ENCODE results near the gene FARSA. TPM values are rescaled to one million over a fixed set of nuclear protein-coding genes. Genes with fewer than 3 reads are reported as not detected.

Gene FARSA
- total and polyA plus RNA-seq, 10 of the 15 experiments (the other 5 are each of a cell fraction or from before 2014, with no cell fraction given): 20.3 to 212 (median 76.4) TPM

DNA sequence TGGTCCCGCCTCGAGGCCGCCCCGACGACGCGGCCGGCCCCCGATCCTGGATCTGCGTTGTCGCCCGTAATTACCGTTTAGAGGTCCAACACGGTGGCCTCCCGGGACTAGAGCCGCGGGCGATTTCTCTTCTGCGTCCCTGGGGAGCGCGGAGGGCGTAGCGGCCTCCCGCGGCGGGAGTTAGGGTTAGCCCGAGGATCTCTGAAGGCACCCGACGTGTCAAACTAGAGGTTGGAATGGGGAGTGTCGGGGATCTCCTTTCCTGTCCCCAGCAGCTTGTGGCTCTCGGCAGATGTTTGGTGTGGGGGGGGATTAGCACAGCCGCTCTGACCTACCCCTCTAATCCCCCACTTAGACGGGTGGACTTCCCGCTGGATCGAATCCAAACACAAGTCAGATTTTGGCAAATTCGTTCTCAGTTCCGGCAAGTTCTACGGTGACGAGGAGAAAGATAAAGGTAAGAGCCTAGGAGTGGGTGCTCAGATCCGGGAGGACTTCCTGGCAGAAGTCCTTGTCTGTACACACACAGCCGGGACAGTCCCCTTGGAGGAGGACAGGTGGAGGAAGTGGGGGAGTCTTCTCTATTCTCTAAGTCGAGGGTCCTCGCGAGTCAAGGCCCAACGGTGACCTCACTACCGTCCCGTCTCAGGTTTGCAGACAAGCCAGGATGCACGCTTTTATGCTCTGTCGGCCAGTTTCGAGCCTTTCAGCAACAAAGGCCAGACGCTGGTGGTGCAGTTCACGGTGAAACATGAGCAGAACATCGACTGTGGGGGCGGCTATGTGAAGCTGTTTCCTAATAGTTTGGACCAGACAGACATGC, 5.5 kb upstream of the FARSA start:
- H3K36me3 ChIP-seq (ENCODE audit: control insufficient read depth in 2 of 2, insufficient read depth in 2 of 2, low read length in 1 of 2): peaks cover 20 to 34% of the 10 kb centered on the region in 2 experiments
- H2AFZ ChIP-seq (ENCODE audit: control insufficient read depth, low read depth, low read length): peak overlapping the region; percentile 18; the same call in 1 of the 2 replicates
- FAIRE-seq: peak; percentile 69
- WGBS (ENCODE audit: insufficient coverage, insufficient replicate concordance, low lambda C conversion rate, missing lambda C conversion rate): 1% methylated on average over 54 of the region's 54 CpGs
- ChIA-PET POLR2A (interaction anchor here (1.1 to 3.1 kb wide), 3 partner anchors 15 to 46 kb away, joined by 3 to 11 read pairs (median 11); no protein-coding TSS in a partner anchor), CTCF (interaction anchor here (1.0 kb wide), 1 partner anchor 39 kb away, joined by 4 read pairs; no protein-coding TSS in a partner anchor), RAD21 (ENCODE audit: unreplicated experiment) (interaction anchor here (0.8 kb wide), 1 partner anchor 26 kb away, joined by 3 read pairs; no protein-coding TSS in a partner anchor), SMC1A (ENCODE audit: uncharacterized antibody, unreplicated experiment) (interaction anchor here (0.7 to 1.5 kb wide), 5 partner anchors 20 to 269 kb away, joined by 3 to 5 read pairs (median 4); partner anchors contain the start of gene GCDH)
- peaks cover 51% of the 10 kb centered on the region for H3K79me2 ChIP-seq (ENCODE audit: control insufficient read depth, insufficient read depth, low read length)
- intact Hi-C loops (cut with micrococcal nuclease; ENCODE audit: unreplicated experiment) (loop anchor here (1.0 to 5.0 kb wide), 2 partner anchors 54 to 152 kb away; no protein-coding TSS in a partner anchor), in situ Hi-C loops (cut with MboI) (no loop called here)
- peak overlapping the region; percentile 88 for H3K27ac ChIP-seq (ENCODE audit: control insufficient read depth, insufficient read depth)
- peak; percentile 9 for ATAC-seq
- no peaks in the 10 kb centered on the region for H3K27me3 ChIP-seq (replicated peaks in 1 of 2; ENCODE audit: control insufficient read depth in 2 of 2, insufficient read depth in 2 of 2, low read length in 1 of 2)
- peak overlapping the region; percentile 90 for H3K4me3 ChIP-seq
- H3K9me3 ChIP-seq (replicated peaks; ENCODE audit: control insufficient read depth, insufficient read depth, low read length): no peaks in the 10 kb centered on the region
- BruUV-seq (replicated peaks): no TSS peak
- no peak for DNase-seq (ENCODE audit: low read depth, low spot score)
- peaks cover 53% of the 10 kb centered on the region for H3K4me1 ChIP-seq (ENCODE audit: control insufficient read depth, insufficient read depth, low read length)
- H3K4me2 ChIP-seq (ENCODE audit: control insufficient read depth, insufficient read depth): peak overlapping the region; percentile 78
- peaks cover 12% of the 10 kb centered on the region; the same call in 1 of the 2 replicates for H4K20me1 ChIP-seq (ENCODE audit: control insufficient read depth, insufficient read depth)
- H3K9ac ChIP-seq (ENCODE audit: control insufficient read depth, insufficient read depth, low read length): peak overlapping the region; percentile 99
- no peak for TF ChIP-seq RELA (IDR thresholded peaks at IDR 0.05; ENCODE audit: borderline replicate concordance, partially characterized antibody)
- TF ChIP-seq, protein P1, sequence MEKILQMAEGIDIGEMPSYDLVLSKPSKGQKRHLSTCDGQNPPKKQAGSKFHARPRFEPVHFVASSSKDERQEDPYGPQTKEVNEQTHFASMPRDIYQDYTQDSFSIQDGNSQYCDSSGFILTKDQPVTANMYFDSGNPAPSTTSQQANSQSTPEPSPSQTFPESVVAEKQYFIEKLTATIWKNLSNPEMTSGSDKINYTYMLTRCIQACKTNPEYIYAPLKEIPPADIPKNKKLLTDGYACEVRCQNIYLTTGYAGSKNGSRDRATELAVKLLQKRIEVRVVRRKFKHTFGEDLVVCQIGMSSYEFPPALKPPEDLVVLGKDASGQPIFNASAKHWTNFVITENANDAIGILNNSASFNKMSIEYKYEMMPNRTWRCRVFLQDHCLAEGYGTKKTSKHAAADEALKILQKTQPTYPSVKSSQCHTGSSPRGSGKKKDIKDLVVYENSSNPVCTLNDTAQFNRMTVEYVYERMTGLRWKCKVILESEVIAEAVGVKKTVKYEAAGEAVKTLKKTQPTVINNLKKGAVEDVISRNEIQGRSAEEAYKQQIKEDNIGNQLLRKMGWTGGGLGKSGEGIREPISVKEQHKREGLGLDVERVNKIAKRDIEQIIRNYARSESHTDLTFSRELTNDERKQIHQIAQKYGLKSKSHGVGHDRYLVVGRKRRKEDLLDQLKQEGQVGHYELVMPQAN (conservative IDR thresholded peaks at IDR 0.05): 0 out of 2 replicates have a peak, but pooled peaks have one; percentile 6
- TF ChIP-seq ESRRA (IDR thresholded peaks at IDR 0.05; ENCODE audit: low read length): no peak
- TF ChIP-seq IKZF2 (IDR thresholded peaks at IDR 0.05): 0 out of 4 replicates have a peak, but pooled peaks of 1 of the 2 experiments have one; percentile 19
- no peak; the same call in 1 of the 2 replicates for TF ChIP-seq PKNOX1 (IDR thresholded peaks at IDR 0.05)
- TF ChIP-seq SKIL (IDR thresholded peaks at IDR 0.05; ENCODE audit: low read depth, poor library complexity, severe bottlenecking): peak; percentile 42
- TF ChIP-seq, protein P2, sequence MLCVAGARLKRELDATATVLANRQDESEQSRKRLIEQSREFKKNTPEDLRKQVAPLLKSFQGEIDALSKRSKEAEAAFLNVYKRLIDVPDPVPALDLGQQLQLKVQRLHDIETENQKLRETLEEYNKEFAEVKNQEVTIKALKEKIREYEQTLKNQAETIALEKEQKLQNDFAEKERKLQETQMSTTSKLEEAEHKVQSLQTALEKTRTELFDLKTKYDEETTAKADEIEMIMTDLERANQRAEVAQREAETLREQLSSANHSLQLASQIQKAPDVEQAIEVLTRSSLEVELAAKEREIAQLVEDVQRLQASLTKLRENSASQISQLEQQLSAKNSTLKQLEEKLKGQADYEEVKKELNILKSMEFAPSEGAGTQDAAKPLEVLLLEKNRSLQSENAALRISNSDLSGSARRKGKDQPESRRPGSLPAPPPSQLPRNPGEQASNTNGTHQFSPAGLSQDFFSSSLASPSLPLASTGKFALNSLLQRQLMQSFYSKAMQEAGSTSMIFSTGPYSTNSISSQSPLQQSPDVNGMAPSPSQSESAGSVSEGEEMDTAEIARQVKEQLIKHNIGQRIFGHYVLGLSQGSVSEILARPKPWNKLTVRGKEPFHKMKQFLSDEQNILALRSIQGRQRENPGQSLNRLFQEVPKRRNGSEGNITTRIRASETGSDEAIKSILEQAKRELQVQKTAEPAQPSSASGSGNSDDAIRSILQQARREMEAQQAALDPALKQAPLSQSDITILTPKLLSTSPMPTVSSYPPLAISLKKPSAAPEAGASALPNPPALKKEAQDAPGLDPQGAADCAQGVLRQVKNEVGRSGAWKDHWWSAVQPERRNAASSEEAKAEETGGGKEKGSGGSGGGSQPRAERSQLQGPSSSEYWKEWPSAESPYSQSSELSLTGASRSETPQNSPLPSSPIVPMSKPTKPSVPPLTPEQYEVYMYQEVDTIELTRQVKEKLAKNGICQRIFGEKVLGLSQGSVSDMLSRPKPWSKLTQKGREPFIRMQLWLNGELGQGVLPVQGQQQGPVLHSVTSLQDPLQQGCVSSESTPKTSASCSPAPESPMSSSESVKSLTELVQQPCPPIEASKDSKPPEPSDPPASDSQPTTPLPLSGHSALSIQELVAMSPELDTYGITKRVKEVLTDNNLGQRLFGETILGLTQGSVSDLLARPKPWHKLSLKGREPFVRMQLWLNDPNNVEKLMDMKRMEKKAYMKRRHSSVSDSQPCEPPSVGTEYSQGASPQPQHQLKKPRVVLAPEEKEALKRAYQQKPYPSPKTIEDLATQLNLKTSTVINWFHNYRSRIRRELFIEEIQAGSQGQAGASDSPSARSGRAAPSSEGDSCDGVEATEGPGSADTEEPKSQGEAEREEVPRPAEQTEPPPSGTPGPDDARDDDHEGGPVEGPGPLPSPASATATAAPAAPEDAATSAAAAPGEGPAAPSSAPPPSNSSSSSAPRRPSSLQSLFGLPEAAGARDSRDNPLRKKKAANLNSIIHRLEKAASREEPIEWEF (IDR thresholded peaks at IDR 0.05; ENCODE audit: insufficient replicate concordance, low read depth, low read length): no peak
- TF ChIP-seq CBX5 (IDR thresholded peaks at IDR 0.05; ENCODE audit: low read depth): no peak

Data from GM12878 (cell line).